HEK293 (cell line): ENCODE data around the gene NMB.

Source experiments
- CTCF ChIA-PET: fragments of 350-600 bp; formaldehyde crosslinking; extraction: SDS; loops from one replicate; lab custom pipeline; 2021; ENCODE audit warnings: antibody characterized with exemption; lab: Yijun Ruan, JAX
- POLR2A ChIA-PET: fragments of 300-600 bp; formaldehyde crosslinking; extraction: SDS; loops from one replicate; lab custom pipeline; 2020; ENCODE audit warnings: antibody characterized with exemption, inconsistent platforms; lab: Yijun Ruan, JAX
- H3K27ac ChIP-seq: fragments of 200-500 bp; sonication (Bioruptor generic); 2 replicates; pipeline ENCODE4 v1.5.1; 2014; ENCODE audit warnings: low read depth, low read length, control low read depth, inconsistent platforms; ENCODE audit errors: extremely low read depth
- H3K36me3 ChIP-seq, 2 experiments: fragments of 200-500 bp in 1 of 2; sonication (Bioruptor generic) in 1 of 2; 1 replicate in 1 of 2; 2 replicates in 1 of 2; pipeline ENCODE4 v1.5.1; 2014 to 2017; ENCODE audit warnings: inconsistent platforms in 2 of 2, low read length in 2 of 2; ENCODE audit not compliant: control insufficient read depth in 2 of 2, insufficient read depth in 1 of 2
- H3K4me1 ChIP-seq: fragments of 200-500 bp; sonication (Bioruptor generic); 2 replicates; pipeline ENCODE4 v1.5.1; 2014; ENCODE audit warnings: mild to moderate bottlenecking, low read length, inconsistent platforms; ENCODE audit not compliant: control insufficient read depth, insufficient read depth
- H3K4me3 ChIP-seq: 2 replicates; pipeline ENCODE4 v1.5.1; 2011; ENCODE audit warnings: low read depth, mild to moderate bottlenecking, control low read depth, low read length, moderate library complexity
- H3K9me3 ChIP-seq: fragments of 200-500 bp; sonication (Bioruptor generic); 2 replicates; pipeline ENCODE4 v1.5.1; 2014; ENCODE audit warnings: low read depth, low read length, inconsistent platforms; ENCODE audit not compliant: control insufficient read depth, insufficient read depth
- BCL11B ChIP-seq: fragments of 450-650 bp; formaldehyde crosslinking; IDR thresholded peaks from 2 replicates; pipeline ENCODE4 v1.5.1; 2016; ENCODE audit warnings: low read depth, missing biosample characterization, missing genetic modification characterization
- ELK4 ChIP-seq: IDR thresholded peaks from 2 replicates; pipeline ENCODE4 v1.6.1; 2011; ENCODE audit warnings: mild to moderate bottlenecking, low read depth, low read length, borderline replicate concordance
- GLI4 ChIP-seq: fragments of 450-650 bp; formaldehyde crosslinking; IDR thresholded peaks from 2 replicates; pipeline ENCODE4 v1.5.1; 2016; ENCODE audit warnings: missing biosample characterization, missing genetic modification characterization
- GLIS2 ChIP-seq: fragments of 450-650 bp; formaldehyde crosslinking; IDR thresholded peaks from 2 replicates; pipeline ENCODE4 v1.5.1; 2016; ENCODE audit warnings: missing biosample characterization, missing genetic modification characterization
- OSR2 ChIP-seq: fragments of 450-650 bp; formaldehyde crosslinking; IDR thresholded peaks from 2 replicates; pipeline ENCODE4 v1.5.1; 2016; ENCODE audit warnings: missing biosample characterization, missing genetic modification characterization
- REST ChIP-seq: fragments of 450-650 bp; formaldehyde crosslinking; IDR thresholded peaks from 2 replicates; pipeline ENCODE4 v1.5.1; 2016; ENCODE audit warnings: missing biosample characterization, missing genetic modification characterization
- SCRT1 ChIP-seq: fragments of 450-650 bp; formaldehyde crosslinking; IDR thresholded peaks from 2 replicates; pipeline ENCODE4 v1.5.1; 2016; ENCODE audit warnings: missing biosample characterization, missing genetic modification characterization, borderline replicate concordance
- WT1 ChIP-seq: fragments of 450-650 bp; formaldehyde crosslinking; IDR thresholded peaks from 2 replicates; pipeline ENCODE4 v1.5.1; 2016; ENCODE audit warnings: missing biosample characterization, missing genetic modification characterization
- YY2 ChIP-seq: fragments of 450-650 bp; formaldehyde crosslinking; IDR thresholded peaks from 2 replicates; pipeline ENCODE4 v1.5.1; 2016; ENCODE audit warnings: missing biosample characterization, missing genetic modification characterization
- ZBTB7A ChIP-seq: fragments of 450-650 bp; formaldehyde crosslinking; IDR thresholded peaks from 2 replicates; pipeline ENCODE4 v1.5.1; 2016; ENCODE audit warnings: low read depth, missing biosample characterization, missing genetic modification characterization
- ZFP41 ChIP-seq: fragments of 450-650 bp; formaldehyde crosslinking; IDR thresholded peaks from 2 replicates; pipeline ENCODE4 v1.5.1; 2016; ENCODE audit warnings: missing biosample characterization, missing genetic modification characterization, borderline replicate concordance
- ZNF10 ChIP-seq: fragments of 450-650 bp; formaldehyde crosslinking; IDR thresholded peaks from 2 replicates; pipeline ENCODE4 v1.5.1; 2017; ENCODE audit warnings: missing biosample characterization, missing genetic modification characterization
- ZNF157 ChIP-seq: fragments of 450-650 bp; formaldehyde crosslinking; IDR thresholded peaks from 2 replicates; pipeline ENCODE4 v1.5.1; 2016; ENCODE audit warnings: missing biosample characterization, missing genetic modification characterization
- ZNF174 ChIP-seq: fragments of 450-650 bp; formaldehyde crosslinking; IDR thresholded peaks from 2 replicates; pipeline ENCODE4 v1.5.0; 2017; ENCODE audit warnings: missing biosample characterization, mild to moderate bottlenecking, missing genetic modification characterization
- ZNF223 ChIP-seq: fragments of 450-650 bp; formaldehyde crosslinking; IDR thresholded peaks from 2 replicates; pipeline ENCODE4 v1.5.1; 2016; ENCODE audit warnings: missing biosample characterization, missing genetic modification characterization
- ZNF248 ChIP-seq: fragments of 450-650 bp; formaldehyde crosslinking; IDR thresholded peaks from 2 replicates; pipeline ENCODE4 v1.5.1; 2017; ENCODE audit warnings: missing biosample characterization, missing genetic modification characterization
- ZNF311 ChIP-seq: fragments of 450-650 bp; formaldehyde crosslinking; IDR thresholded peaks from 2 replicates; pipeline ENCODE4 v1.5.1; 2017; ENCODE audit warnings: missing biosample characterization, missing genetic modification characterization, borderline replicate concordance
- ZNF366 ChIP-seq: fragments of 450-650 bp; formaldehyde crosslinking; conservative IDR thresholded peaks from 2 replicates; pipeline ENCODE4 v1.5.1; 2016; ENCODE audit warnings: missing biosample characterization, missing genetic modification characterization
- ZNF404 ChIP-seq: fragments of 450-650 bp; formaldehyde crosslinking; IDR thresholded peaks from 2 replicates; pipeline ENCODE4 v1.5.1; 2017; ENCODE audit warnings: missing biosample characterization, missing genetic modification characterization
- ZNF423 ChIP-seq: fragments of 450-650 bp; formaldehyde crosslinking; IDR thresholded peaks from 2 replicates; pipeline ENCODE4 v1.5.1; 2016; ENCODE audit warnings: missing biosample characterization, missing genetic modification characterization
- ZNF426 ChIP-seq: fragments of 450-650 bp; formaldehyde crosslinking; IDR thresholded peaks from 2 replicates; pipeline ENCODE4 v1.5.1; 2017; ENCODE audit warnings: missing biosample characterization, missing genetic modification characterization, mild to moderate bottlenecking, inconsistent platforms, moderate library complexity
- ZNF510 ChIP-seq: fragments of 450-650 bp; formaldehyde crosslinking; IDR thresholded peaks from 2 replicates; pipeline ENCODE4 v1.5.1; 2018; ENCODE audit warnings: mild to moderate bottlenecking, missing genetic modification characterization, missing biosample characterization; ENCODE audit not compliant: insufficient replicate concordance
- ZNF580 ChIP-seq: fragments of 450-650 bp; formaldehyde crosslinking; IDR thresholded peaks from 2 replicates; pipeline ENCODE4 v1.5.1; 2016; ENCODE audit warnings: missing biosample characterization, missing genetic modification characterization
- ZNF623 ChIP-seq: fragments of 450-650 bp; formaldehyde crosslinking; IDR thresholded peaks from 2 replicates; pipeline ENCODE4 v1.5.1; 2016; ENCODE audit warnings: missing biosample characterization, missing genetic modification characterization
- ZNF624 ChIP-seq: fragments of 450-650 bp; formaldehyde crosslinking; IDR thresholded peaks from 2 replicates; pipeline ENCODE4 v1.5.1; 2017; ENCODE audit warnings: missing biosample characterization, missing genetic modification characterization
- ZNF639 ChIP-seq: fragments of 450-650 bp; formaldehyde crosslinking; IDR thresholded peaks from 2 replicates; pipeline ENCODE4 v1.5.1; 2016; ENCODE audit warnings: missing biosample characterization, missing genetic modification characterization
- ZNF768 ChIP-seq: fragments of 450-650 bp; formaldehyde crosslinking; IDR thresholded peaks from 2 replicates; pipeline ENCODE4 v1.5.1; 2018; ENCODE audit warnings: missing biosample characterization, mild to moderate bottlenecking, missing genetic modification characterization
- ZSCAN23 ChIP-seq: fragments of 450-650 bp; formaldehyde crosslinking; IDR thresholded peaks from 2 replicates; pipeline ENCODE4 v1.5.1; 2016; ENCODE audit warnings: missing biosample characterization, missing genetic modification characterization

The NMB gene

GRCh38 chr15:84645997-84646396 lies 12.0 kb downstream of the NMB start:
- CTCF ChIA-PET: no interaction called here
- peaks cover 86 to 95% of the 10 kb centered on the region in 2 experiments for H3K36me3 ChIP-seq
- TF ChIP-seq BCL11B (tag by site-specific recombination) (no peak), GLIS2 (tag by site-specific recombination) (no peak), WT1 (tag by site-specific recombination) (no peak), ZNF510 (no peak), ZNF174 (tag by site-specific recombination) (no peak), SCRT1 (tag by site-specific recombination) (no peak), ZNF10 (no peak)
- TF ChIP-seq, all 188 proteins: peak for 0
- no peak overlapping the region for H3K4me3 ChIP-seq
- no peak overlapping the region for H3K27ac ChIP-seq
- no peaks in the 10 kb centered on the region for H3K9me3 ChIP-seq
- no peaks in the 10 kb centered on the region for H3K4me1 ChIP-seq
- POLR2A ChIA-PET: interaction anchor here (1.0 to 1.6 kb wide), 4 partner anchors 10 to 47 kb away, joined by 3 read pairs; no protein-coding TSS in a partner anchor

GRCh38 chr15:84645496-84645895 lies 12.5 kb downstream of the NMB start:
- no peaks in the 10 kb centered on the region for H3K9me3 ChIP-seq
- no peak overlapping the region for H3K4me3 ChIP-seq
- no peak overlapping the region for H3K27ac ChIP-seq
- CTCF ChIA-PET: interaction anchor here (0.9 to 1.1 kb wide), 2 partner anchors 13 to 46 kb away, joined by 3 to 4 read pairs; no protein-coding TSS in a partner anchor
- TF ChIP-seq ZNF426 (tag by site-specific recombination) (no peak), ZNF639 (no peak), GLI4 (tag by site-specific recombination) (no peak), YY2 (tag by site-specific recombination) (no peak), REST (tag by site-specific recombination) (no peak), ZNF223 (tag by site-specific recombination) (no peak), ZNF510 (no peak), ZNF624 (tag by site-specific recombination) (no peak), ZBTB7A (tag by site-specific recombination) (no peak)
- POLR2A ChIA-PET: interaction anchor here (1.0 to 1.6 kb wide), 3 partner anchors 11 to 46 kb away, joined by 3 read pairs; no protein-coding TSS in a partner anchor
- peaks cover 81 to 95% of the 10 kb centered on the region in 2 experiments for H3K36me3 ChIP-seq
- H3K4me1 ChIP-seq: no peaks in the 10 kb centered on the region

- no peak overlapping the region for H3K4me3 ChIP-seq
- ChIA-PET CTCF (interaction anchor here (0.5 to 1.4 kb wide), 2 partner anchors 12 to 201 kb away, joined by 4 read pairs; no protein-coding TSS in a partner anchor), POLR2A (interaction anchor here (1.0 to 3.4 kb wide), 4 partner anchors 10 to 284 kb away, joined by 3 to 22 read pairs (median 4); partner anchors contain the start of genes SEC11A, WDR73 and ZSCAN2)
- no peak for TF ChIP-seq ELK4
- no peak for TF ChIP-seq ZFP41 (tag by site-specific recombination)
- TF ChIP-seq ZNF580 (tag by site-specific recombination): no peak
- TF ChIP-seq ZNF768 (tag by site-specific recombination): no peak
- no peak for TF ChIP-seq ZNF623 (tag by site-specific recombination)
- no peak for TF ChIP-seq ZNF157 (tag by site-specific recombination)
- no peak for TF ChIP-seq ZNF404 (tag by site-specific recombination)
- TF ChIP-seq ZNF423: no peak
- no peak for TF ChIP-seq ZNF248 (tag by site-specific recombination)
- TF ChIP-seq ZNF366 (tag by site-specific recombination): no peak
- no peak for TF ChIP-seq ZNF311
- no peak for TF ChIP-seq OSR2
- TF ChIP-seq ZSCAN23 (tag by site-specific recombination): no peak
Measured at GRCh38 chr15:84643838-84644237, 14.2 kb downstream of the NMB start.

More at GRCh38 chr15:84643838-84644237, 14.2 kb downstream of the NMB start:
- no peaks in the 10 kb centered on the region for H3K9me3 ChIP-seq
- no peak overlapping the region for H3K27ac ChIP-seq
- peaks cover 75 to 96% of the 10 kb centered on the region in 2 experiments for H3K36me3 ChIP-seq
- H3K4me1 ChIP-seq: no peaks in the 10 kb centered on the region
